KOPT-K1 (cell line): ENCODE data around the gene ADAM12.

Experiments
- H3K27ac ChIP-seq: fragments of 200-600 bp; sonication (generic); 2 replicates; pipeline ENCODE4 v1.5.1; 2016; ENCODE audit warnings: antibody characterized with exemption, mild to moderate bottlenecking, low read depth, low read length; ENCODE audit not compliant: poor library complexity, severe bottlenecking
- H3K36me3 ChIP-seq: fragments of 200-600 bp; sonication (generic); 2 replicates; pipeline ENCODE4 v1.5.1; 2017; ENCODE audit warnings: antibody characterized with exemption, mild to moderate bottlenecking, low read length, moderate library complexity; ENCODE audit not compliant: insufficient read depth
- H3K9me3 ChIP-seq: fragments of 200-600 bp; sonication (generic); 2 replicates; pipeline ENCODE4 v1.5.1; 2017; ENCODE audit warnings: antibody characterized with exemption, low read length, mild to moderate bottlenecking; ENCODE audit not compliant: insufficient read depth, poor library complexity, severe bottlenecking

ADAM12 gene, protein sequence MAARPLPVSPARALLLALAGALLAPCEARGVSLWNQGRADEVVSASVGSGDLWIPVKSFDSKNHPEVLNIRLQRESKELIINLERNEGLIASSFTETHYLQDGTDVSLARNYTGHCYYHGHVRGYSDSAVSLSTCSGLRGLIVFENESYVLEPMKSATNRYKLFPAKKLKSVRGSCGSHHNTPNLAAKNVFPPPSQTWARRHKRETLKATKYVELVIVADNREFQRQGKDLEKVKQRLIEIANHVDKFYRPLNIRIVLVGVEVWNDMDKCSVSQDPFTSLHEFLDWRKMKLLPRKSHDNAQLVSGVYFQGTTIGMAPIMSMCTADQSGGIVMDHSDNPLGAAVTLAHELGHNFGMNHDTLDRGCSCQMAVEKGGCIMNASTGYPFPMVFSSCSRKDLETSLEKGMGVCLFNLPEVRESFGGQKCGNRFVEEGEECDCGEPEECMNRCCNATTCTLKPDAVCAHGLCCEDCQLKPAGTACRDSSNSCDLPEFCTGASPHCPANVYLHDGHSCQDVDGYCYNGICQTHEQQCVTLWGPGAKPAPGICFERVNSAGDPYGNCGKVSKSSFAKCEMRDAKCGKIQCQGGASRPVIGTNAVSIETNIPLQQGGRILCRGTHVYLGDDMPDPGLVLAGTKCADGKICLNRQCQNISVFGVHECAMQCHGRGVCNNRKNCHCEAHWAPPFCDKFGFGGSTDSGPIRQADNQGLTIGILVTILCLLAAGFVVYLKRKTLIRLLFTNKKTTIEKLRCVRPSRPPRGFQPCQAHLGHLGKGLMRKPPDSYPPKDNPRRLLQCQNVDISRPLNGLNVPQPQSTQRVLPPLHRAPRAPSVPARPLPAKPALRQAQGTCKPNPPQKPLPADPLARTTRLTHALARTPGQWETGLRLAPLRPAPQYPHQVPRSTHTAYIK

DNA sequence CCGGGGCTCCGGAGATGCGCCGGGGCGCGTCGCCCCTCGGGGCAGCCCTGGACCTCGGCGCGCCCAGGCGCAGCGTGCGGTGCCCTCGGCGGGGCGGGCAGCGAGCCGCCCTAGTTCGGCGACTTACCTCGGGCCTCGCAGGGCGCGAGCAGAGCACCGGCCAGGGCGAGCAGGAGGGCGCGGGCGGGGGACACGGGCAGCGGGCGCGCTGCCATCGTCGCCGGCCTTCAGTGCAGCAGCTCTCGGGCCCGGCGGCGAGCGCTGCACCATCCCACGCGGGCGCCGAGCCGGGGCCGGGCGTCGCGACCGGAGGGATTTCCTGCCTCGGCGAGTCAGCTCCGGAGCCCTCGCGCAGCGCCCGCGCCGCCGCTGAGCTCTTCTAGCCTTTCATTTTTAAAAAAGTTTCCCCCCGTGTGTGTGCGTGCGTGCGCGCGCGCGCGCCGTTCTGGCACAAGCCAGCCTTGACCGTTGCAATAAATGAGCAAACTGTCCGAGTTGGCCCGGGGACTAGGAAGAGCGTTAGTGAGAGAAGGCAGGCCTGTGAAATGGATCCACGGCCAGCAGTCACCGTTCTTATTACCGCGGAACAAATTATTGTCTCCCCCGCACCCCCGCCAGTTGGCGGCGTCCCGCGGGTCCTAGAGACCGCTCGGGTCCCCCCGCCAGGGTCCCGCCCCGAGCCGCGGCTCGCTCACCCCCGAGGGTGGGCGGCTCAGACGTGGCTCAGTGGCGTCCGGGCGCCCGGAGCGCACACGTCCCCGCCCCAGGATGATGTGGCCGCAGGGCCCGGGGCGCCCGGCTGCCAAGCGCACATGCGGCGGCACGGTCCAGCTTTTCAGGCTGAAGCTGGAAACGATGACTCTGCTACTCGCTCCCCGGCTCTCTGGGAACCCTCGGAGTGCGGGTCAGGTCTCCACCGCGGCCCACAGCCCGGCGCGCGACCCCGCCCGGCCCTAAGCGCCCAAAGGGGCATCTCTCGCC, at the start of gene ADAM12:
Gene ADAM12, minus strand, starts transcription at position 547 of the 981 bp plus-strand sequence. Its CDS starts 332 bp downstream, at position 215.
- H3K27ac ChIP-seq: no peak within 1 kb of the TSS

DNA sequence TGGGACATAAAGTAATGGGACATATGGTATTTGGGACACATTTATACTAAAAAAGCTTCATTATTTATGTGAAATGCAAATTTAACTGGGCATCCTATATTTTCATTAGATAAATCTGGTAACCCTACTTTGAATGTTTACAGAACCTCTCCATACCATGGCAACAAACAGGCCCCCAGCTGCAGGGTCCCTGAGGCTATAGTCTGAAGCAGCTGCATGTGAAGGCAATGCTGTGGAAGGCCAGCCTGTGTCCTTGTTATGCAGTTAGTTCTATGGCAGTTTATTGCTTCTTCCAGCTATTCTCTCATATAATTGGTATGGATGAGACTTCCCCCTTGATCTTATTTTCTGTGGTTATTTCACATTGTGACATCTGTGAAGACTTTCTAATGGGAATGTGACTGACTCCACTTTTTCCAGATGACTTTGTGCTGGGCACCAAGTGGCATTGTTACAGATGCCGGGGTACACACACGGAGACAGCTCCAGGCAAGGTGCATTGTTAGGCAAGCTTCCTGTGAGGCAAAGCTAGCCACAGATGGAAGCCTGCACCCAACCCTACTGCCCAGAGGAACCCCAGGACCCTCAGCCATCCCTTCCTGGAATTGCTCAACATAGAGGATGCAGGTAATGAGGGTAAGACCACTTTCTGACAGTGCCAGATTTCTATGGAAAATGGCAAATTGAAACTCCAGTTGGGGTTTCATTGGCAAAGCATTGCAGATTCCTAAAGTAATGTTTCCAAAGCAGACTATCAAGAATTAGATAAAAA, 49.5 kb upstream of the ADAM12 start:
- H3K9me3 ChIP-seq: no peaks in the 10 kb centered on the region
- no peaks in the 10 kb centered on the region for H3K36me3 ChIP-seq
- no peak overlapping the region for H3K27ac ChIP-seq

More for the DNA sequence above, at the start of gene ADAM12:
- Histone ChIP-seq H3K36me3 (no peaks in the 10 kb centered on the region), H3K9me3 (peaks cover 23% of the 10 kb centered on the region)

DNA sequence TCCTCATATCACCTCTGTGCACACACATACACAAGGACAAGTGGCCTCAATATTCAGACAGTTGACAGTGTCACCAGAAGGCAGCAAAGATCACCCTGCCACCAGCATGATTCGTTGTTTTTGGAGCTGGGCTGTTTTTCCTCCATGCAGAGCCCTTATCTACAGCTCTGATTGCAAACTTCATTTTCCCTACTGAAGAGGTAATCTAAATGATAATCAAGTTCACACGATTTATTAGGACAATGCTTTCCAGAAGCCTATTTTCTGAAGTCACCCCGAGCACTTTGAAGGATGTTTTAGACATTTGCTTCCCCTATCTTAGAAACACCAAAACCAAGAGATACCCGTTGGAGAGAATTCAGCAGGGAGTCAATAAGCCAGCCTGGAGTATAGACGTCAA, 46.0 kb upstream of the ADAM12 start:
- no peaks in the 10 kb centered on the region for H3K9me3 ChIP-seq
- no peak overlapping the region for H3K27ac ChIP-seq
- no peaks in the 10 kb centered on the region for H3K36me3 ChIP-seq

DNA sequence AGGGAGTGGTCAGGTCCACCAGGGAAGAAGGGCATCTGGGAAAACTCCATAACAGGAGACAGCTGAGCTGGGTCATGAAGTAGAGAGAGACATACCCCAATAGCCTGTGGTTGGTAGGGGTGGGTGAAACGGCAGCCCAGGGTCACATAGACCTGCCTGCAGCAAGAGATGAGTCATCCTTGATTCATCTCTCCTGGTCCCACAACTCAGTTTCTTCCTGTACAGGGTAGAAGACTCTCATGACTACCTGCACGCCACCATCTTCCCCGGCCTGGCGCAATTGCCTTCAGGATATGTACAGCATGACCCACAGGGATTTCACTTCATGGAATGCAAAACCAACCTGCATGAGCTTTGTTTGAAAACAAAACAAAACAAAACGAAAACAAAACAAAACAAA, 45.1 kb upstream of the ADAM12 start:
- no peaks in the 10 kb centered on the region for H3K9me3 ChIP-seq
- H3K36me3 ChIP-seq: no peaks in the 10 kb centered on the region
- no peak overlapping the region for H3K27ac ChIP-seq

DNA sequence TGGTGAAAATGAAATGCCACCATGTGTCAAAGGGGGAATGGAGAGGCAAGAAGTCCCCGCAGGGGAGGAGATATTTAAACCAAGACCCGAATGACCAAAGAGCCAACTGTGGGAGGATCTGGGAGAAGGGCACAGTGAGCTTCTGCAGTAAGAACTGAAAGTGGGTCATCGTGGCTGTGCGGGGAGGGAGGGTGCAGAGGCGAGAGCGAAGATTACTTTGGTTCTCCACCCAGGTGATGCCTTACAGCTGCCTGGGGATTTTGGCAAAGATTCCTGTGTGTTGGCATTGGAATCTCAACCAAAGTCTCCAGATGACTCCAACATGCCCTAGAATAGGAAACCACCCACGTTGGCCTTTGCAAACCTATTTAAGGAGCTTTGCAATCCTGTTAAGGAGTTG, 44.2 kb upstream of the ADAM12 start:
- no peak overlapping the region for H3K27ac ChIP-seq
- no peaks in the 10 kb centered on the region for H3K9me3 ChIP-seq

DNA sequence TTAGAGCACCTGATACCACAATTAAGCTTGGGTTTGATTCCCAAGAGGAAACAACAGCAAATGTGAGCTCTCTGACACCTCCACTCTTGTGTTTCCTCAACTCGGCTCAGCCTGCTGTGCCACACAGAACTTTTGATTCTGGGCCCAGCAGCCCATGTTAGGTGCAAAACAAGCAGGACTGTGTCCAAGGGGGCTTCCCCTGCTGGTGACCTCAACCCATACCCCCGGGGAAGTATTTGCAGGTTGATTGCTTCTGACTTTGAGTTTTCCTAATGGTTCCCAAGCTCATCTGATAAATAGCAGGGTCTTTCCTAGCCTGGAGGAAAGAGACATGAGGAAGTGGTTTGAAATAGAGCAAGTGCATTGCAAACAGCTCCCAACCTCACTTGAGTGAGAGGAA, 43.5 kb upstream of the ADAM12 start:
- Histone ChIP-seq H3K9me3 (no peaks in the 10 kb centered on the region), H3K36me3 (no peaks in the 10 kb centered on the region), H3K27ac (no peak overlapping the region)

More for the DNA sequence above, 44.2 kb upstream of the ADAM12 start:
- no peaks in the 10 kb centered on the region for H3K36me3 ChIP-seq

DNA sequence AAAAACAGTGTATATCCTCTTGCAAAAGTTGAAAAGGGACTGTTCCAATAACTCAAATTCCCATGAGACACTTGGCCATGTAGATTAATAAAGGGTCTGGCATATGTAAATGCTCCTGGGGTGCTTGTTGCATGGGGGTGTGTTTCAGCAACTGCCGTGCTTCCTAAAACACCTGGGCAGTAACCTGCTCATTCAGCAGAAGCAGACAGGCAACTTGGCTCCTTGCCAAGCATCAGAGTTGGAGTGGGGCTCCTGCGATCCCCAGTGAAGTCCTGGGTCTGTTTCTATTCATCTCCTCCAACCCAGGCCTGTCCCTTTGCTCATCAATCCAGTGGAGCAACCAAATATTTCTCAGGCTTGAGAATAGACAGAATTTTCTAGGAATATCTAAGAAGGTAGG, 42.2 kb upstream of the ADAM12 start:
- H3K36me3 ChIP-seq: no peaks in the 10 kb centered on the region
- H3K27ac ChIP-seq: no peak overlapping the region
- H3K9me3 ChIP-seq: no peaks in the 10 kb centered on the region

DNA sequence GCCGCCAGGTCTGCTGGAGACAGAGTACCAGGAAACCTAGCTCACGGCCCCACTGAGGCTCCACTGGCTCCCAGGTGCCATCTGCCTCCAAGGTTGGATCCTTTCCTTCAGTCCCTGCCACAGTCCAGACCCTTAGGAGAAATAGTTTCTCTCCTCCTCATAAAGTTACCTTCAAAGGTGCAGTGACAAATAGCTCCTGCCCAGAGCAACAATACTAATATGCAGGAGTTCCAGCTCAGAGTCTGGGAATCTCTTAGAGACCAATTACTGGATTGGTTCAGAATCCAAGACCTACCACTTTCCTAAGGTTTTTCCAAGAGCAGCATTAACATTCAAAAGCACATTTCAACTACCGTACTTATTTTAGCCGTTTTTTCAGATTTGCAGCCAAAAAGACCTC, 41.0 kb upstream of the ADAM12 start:
- no peaks in the 10 kb centered on the region for H3K36me3 ChIP-seq
- H3K27ac ChIP-seq: no peak overlapping the region
- no peaks in the 10 kb centered on the region for H3K9me3 ChIP-seq

DNA sequence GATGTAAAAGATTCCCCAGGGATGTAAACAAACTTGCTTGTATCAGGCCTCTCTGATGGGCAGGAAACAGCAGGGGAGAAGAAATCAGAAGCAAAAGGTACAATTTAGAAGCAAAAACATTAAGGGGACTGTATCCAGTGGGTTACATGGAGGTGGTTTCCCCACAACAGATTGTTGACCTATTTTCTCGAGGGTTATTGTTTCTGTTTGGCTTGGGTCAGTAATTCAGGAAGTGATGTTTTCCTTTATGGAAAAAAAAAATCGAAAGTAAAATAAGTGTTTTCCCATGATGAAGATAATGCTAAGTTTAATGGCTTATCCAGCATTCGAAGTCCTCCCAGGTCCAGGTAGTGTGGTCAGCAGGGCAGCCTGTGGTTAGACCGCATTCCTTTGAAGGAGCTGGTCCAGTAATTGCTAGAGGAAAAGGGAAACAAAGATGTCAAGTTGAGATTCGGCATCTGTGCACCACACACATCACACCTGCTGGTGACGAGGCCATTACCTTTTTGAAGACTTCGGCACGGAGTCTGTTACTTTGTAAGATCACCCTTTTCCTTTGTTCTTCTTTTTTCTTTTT, 37.3 kb upstream of the ADAM12 start:
- Histone ChIP-seq H3K36me3 (no peaks in the 10 kb centered on the region), H3K9me3 (no peaks in the 10 kb centered on the region), H3K27ac (no peak overlapping the region)

DNA sequence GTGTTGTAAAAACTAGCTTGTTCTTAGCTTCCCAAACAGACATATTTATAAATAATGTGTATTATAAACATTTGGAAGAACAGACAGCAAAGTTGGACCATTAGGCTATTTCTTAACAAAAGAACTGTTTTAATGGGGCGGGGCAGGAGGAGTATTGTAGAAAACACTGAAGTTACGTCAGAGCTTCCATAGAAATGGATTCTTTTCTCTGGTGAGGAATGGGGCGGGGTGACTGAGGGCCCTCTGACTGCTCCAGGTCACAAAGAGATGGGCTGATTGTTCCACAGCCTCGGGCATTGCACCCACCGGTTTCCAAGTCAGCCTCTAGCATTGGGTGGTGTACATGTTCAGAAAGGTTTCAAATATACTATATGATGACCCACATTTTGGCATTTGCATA, 36.8 kb upstream of the ADAM12 start:
- Histone ChIP-seq H3K36me3 (no peaks in the 10 kb centered on the region), H3K27ac (no peak overlapping the region), H3K9me3 (no peaks in the 10 kb centered on the region)

DNA sequence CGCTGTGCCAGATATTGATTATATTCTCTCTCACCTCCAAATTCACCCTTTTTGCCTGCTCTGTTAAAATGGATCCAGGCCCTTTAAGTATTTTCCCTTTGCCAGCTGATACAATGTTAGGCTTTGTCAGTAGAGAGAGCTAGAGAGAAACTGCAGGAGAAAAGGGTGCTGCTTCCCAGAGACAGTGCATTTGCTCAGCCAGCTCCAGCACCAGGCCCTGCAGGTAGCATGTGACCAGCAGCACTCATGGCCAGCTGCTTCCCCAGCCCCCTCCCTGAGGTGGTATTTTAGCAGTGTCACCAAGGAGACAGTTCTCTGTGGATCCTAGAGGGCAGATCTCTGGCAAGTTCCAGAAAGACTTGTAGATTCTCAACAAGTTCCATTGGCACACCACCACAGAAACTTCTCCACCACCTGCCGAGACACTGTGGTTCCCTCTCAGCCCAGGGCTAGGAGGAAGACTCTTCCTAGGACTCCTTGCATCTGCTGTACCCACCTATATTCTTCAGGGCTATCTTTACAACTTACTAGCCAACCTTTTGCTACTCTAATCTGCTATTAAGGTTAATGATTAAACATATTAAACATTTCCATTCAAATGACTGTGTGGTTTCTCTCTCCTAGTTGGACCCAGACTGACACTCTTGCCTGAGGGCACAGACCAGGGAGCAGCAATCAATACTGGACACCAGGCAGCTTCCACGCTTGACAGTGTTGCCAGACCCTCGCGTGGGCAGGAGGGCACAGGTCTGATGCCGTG, 35.6 kb upstream of the ADAM12 start:
- Histone ChIP-seq H3K36me3 (no peaks in the 10 kb centered on the region), H3K27ac (no peak overlapping the region), H3K9me3 (no peaks in the 10 kb centered on the region)

DNA sequence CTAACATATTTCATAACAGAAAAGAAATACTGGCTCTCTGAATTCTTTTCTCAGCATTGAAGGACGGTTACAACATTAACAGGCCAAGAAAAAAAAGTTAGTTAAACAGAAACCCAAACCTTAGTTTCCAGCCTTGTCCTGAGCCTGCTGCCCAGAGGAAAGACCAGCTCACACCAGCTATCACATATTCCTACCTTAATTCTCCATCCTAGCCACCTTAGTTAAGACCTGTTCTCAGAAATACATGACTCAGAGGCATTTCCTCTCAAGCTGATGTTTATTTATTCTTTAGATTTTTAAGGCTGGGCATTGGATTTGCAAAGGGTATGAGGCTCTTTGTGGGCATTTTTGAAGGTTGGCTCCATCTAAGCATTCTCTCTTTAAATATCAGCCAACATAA, 34.3 kb upstream of the ADAM12 start:
- H3K27ac ChIP-seq: no peak overlapping the region
- H3K36me3 ChIP-seq: no peaks in the 10 kb centered on the region
- no peaks in the 10 kb centered on the region for H3K9me3 ChIP-seq

DNA sequence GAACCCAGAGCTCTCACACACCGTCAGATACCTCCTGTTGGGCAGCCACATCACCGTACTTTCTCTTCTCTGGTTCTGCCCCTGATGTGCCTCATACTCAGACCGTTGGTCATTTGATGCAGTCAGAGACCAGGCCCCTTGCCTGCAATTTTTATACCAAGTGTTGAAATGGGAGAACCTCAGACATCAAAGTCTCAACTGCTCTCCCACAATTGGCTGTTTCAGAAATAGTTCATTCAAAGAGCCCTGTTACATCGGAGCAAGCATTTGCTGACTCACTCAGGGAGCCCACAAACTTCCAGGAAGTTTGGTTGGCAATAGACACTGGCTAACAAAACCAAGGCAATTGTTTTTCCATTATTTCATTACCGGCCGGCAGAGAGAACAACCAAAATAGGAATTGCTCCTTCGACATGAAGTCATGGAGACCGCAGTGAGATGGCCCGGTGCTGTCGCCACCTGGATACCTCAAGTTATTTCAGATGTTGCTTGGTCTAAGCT, 33.5 kb upstream of the ADAM12 start:
- Histone ChIP-seq H3K27ac (no peak overlapping the region), H3K9me3 (no peaks in the 10 kb centered on the region), H3K36me3 (no peaks in the 10 kb centered on the region)
